GM21528 (cell line): ENCODE data around the gene RERG.
"Not testable (repeated sequence)": the region's sequence is repeated elsewhere in the genome, so short reads cannot be mapped to it uniquely, and the experiment has no call there.

Experiments used
- ATAC-seq: cut with Tn5 transposase; IDR thresholded peaks from one replicate; pipeline ENCODE4 v1.9.1; 2021; ENCODE audit warnings: mild to moderate bottlenecking, moderate library complexity; ENCODE audit not compliant: unreplicated experiment, low FRiP score

The RERG gene

GRCh38 chr12:15152456-15152855 lies 68.8 kb downstream of the RERG start:
- ATAC-seq: no peak

GRCh38 chr12:15151161-15152091 lies 69.8 kb downstream of the RERG start:
- ATAC-seq: no peak

GRCh38 chr12:15146585-15146984 lies 74.6 kb downstream of the RERG start:
- no peak for ATAC-seq

- ATAC-seq: no peak
Measured at GRCh38 chr12:15143467-15143866, 77.8 kb downstream of the RERG start.

GRCh38 chr12:15142711-15143110 lies 78.5 kb downstream of the RERG start:
- no peak for ATAC-seq

- no peak for ATAC-seq
Measured at GRCh38 chr12:15131431-15131830, 89.8 kb downstream of the RERG start.

- no peak for ATAC-seq
Measured at GRCh38 chr12:15130541-15130940, 90.7 kb downstream of the RERG start.

- ATAC-seq: no peak
Measured at GRCh38 chr12:15123401-15123800, 97.8 kb downstream of the RERG start.

GRCh38 chr12:15122344-15122743 lies 98.9 kb downstream of the RERG start:
- no peak for ATAC-seq

- ATAC-seq: no peak
Measured at GRCh38 chr12:15118955-15119354, 102.3 kb downstream of the RERG start.

GRCh38 chr12:15116983-15117382 lies 104.2 kb downstream of the RERG start:
- no peak for ATAC-seq

- no peak for ATAC-seq
Measured at GRCh38 chr12:15116086-15116485, 105.1 kb downstream of the RERG start.

GRCh38 chr12:15115434-15115833 lies 105.8 kb downstream of the RERG start:
- ATAC-seq: no peak

- ATAC-seq: no peak
Measured at GRCh38 chr12:15114501-15114900, 106.7 kb downstream of the RERG start.

GRCh38 chr12:15092826-15093225 lies 128.4 kb downstream of the RERG start:
- no peak for ATAC-seq

- no peak for ATAC-seq
Measured at GRCh38 chr12:15090441-15090840, 130.8 kb downstream of the RERG start.

GRCh38 chr12:15088105-15088504 lies 133.1 kb downstream of the RERG start:
- ATAC-seq: no peak

- not testable (repeated sequence) for ATAC-seq
Measured at GRCh38 chr12:15077751-15078150, 143.5 kb downstream of the RERG start.

GRCh38 chr12:15074351-15074750 lies 146.9 kb downstream of the RERG start:
- no peak for ATAC-seq

GRCh38 chr12:15059123-15059522 lies 162.1 kb downstream of the RERG start:
- ATAC-seq: no peak
